Measurements from ENCODE around the gene GARIN3.

Gene GARIN3

DNA sequence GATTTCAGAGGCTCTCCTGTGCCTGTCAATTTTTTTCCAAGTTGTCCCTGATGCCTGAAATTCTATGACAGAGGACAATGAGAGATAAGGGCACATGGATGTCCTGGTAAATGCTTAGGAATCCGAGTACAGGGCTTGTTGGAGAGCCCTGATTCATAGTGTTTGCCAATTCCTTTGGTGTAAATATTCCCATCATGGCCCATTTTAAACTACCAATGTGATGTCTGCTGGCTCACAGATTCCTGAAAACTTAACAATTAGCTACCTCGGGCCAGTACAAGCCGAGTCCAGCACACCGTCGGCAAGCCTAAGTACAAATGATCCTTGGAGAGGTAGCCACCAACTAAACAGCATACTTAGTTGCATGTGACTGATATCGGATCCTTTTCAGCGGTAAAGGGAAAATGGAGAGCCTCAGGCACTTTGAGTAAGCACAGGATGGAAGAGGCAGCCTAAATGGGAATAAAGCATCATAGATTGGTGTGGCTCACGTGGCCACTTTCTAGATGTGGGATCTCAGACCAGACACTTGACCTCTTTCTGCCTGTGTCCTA lies 18.1 kb upstream of the GARIN3 start:
- DNase-seq, result no peak

DNA sequence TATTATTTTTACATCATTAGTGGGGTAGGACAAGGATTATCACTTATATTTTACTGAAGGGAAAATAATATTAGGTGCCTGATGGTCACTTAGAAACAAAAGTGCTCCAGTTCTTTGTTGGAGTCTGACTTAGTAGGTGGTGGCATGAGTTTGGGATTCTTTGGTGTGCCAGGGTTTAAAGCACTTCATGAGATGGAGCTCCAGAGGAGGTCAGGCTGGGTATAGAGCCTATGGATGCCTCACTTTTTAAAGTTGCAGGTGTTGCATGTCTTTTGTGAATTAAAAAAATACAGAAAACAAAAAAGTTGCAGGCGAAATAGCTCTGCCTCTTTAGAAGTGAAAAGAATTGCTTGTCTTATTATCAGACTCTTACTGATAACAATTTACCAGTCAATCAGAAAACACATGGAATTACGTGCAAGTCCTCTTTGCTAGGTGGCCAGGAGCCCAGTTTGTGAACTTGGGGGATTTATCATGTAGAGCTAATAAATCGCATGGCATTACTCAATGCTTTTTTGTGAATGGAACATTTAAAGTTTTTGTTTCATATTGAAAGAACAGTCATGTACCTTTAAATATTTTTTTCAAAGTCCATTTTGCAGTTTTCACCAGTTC lies 16.2 kb upstream of the GARIN3 start:
- no peak for DNase-seq

DNA sequence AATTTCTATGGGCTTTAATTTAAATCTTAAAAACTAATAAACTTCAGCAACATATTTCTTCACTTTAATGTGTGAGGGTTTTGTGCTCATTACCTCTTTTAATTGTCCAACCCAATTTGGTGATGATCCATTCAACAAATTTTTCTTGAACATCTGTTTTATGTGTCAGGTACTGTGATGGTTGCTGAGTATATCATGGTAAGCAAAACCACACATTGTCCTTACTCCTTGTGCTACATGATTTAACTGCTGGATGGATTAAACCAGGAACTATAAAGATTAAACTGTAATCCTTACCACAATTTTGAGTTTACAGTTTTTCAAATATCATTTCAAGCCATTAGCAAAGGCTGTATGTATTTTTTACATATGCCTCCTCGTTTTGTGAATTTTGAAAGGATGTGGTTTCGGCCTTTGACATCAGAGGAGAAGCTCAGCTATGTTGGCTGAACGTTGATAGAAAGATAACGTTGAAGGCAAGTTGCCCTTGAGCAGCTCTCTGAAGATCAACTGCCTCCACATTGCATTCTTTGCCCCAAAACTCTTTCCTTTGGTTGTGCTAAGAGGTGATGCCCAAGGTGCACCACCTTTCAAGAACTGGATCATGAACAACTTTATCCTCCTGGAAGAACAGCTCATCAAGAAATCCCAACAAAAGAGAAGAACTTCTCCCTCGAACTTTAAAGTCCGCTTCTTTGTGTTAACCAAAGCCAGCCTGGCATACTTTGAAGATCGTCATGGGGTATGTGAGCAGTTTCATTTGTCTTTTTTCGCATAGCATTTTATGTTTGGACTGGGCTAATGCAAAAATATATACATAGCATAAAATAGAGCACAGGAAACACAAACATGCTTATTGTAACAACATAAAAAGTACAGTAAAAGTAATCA lies 14.6 kb upstream of the GARIN3 start, which contains the start of gene ITK:
Gene ITK, plus strand, starts transcription at position 467 of the 891 bp plus-strand sequence. Its CDS starts 138 bp downstream, at position 605.
- DNase-seq, result no peak

DNA sequence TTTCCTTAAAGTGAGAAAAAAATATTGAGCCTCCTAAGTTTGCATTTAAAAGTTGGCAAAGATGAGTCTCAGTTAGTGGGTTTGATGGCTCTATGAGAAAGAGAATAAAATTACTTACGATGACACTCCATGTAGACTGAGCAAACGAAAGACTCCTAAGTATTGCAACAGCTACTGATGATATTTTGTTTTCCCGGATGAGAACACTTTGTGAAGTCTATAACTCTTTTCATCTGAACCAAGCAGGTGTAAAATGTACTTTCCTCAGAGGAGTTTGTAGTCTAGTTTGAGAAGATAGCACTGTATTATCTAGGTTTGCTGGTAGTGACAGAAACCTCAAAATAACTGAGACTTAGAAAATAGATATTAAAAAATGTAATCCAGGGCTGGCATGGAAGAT lies 12.9 kb upstream of the GARIN3 start:
- no peak for DNase-seq

DNA sequence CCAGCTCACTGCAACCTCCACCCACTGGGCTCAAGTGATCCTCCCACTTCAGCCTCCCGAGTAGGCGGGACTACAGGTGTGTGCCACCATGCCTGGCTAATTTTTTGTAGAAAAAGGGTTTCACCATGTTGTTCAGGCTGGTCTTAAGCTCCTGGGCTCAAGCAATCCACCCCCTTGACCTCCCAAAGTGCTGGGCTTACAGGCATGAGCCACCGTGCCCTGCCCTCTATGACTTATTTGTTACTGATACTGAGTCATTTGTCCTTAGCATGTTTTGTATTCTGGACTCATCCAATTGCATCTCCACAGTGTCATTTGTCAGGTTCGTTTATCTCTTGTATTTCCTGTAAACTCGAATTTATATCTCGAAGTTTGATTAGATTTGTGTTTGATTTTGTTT lies 11.9 kb upstream of the GARIN3 start:
- DNase-seq, result no peak

DNA sequence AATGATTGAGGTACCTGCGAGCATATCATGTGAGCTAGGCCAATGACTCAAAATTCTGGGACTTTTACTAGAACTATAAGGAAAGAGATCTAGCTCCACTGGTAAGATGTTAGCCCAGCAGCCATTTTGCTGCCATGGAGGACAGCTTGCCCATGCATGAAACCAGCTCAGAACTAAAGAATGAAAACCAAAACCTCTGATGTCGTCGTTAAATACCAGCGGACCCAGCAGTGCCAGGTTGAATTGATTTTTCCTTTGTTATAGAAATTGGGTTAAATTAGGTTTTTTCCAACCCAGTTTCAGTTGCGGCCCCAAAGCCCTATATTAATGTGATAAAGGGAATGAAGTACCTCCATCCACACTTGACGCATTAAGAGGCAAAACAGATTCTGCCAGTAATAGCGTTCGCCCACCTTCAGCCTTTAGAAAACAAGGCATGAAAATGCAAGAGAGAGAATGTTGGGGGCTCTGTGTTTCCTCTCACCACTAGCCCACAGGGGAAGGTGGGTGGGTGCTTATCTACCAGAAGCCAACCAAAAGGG lies 9.1 kb upstream of the GARIN3 start:
- no peak for DNase-seq

DNA sequence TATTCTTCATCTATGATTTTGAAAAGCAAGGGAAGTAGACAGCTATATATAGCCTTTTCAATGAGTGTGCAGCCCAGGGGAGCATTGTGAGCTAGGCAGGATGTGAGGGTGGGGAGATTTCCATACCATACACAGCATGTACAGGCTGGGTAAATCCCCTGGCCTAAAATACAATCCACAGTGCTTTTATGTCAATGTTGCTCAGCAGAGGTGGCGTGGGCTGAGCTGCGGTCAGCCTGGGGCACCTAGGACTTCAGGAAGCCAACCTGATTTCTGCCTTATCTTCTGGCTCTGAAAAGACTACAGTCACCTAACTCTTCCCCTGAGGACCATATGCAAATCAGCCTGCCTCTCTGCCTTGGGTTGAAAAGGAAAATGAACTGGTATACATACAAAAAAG lies 6.3 kb upstream of the GARIN3 start:
- no peak for DNase-seq

DNA sequence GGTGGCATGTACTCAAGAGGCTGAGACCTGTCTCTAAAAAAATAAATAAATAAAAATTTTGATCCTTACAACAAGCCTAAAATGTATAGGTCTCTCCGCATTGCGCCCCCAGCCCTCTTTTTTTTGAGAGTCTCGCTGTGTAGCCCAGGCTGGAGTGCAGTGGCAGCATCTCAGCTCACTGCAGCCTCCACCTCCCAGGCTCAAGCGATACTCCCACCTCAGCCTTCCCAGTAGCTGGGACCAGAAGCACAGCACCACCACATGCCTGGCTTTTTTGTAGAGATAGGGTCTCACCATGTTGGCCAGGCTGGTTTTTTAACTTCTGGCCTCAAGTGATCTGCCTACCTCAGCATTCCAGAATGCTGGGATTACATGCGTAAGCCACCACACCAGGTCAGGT lies 2.2 kb upstream of the GARIN3 start:
- DNase-seq, result no peak

DNA sequence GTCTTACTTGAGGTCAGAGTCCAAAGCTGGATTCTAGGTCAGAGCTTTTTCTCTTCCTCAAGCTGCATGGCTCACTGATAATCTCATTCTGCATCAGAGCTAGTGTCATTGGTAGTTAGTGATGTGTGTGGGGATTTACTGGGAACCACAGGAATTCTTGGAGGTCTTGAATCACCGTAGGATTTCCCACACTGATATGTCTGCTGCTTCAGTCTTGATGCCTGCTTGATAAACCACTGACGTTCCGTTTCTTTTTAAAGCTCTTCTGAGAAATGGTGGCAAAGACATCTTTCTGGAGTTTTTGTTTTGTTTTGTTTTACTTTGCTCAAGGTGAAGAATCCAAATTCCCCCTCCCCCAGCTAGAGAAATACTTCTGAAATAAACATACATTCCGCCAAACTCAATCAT lies 1.2 kb upstream of the GARIN3 start:
- DNase-seq, result no peak

DNA sequence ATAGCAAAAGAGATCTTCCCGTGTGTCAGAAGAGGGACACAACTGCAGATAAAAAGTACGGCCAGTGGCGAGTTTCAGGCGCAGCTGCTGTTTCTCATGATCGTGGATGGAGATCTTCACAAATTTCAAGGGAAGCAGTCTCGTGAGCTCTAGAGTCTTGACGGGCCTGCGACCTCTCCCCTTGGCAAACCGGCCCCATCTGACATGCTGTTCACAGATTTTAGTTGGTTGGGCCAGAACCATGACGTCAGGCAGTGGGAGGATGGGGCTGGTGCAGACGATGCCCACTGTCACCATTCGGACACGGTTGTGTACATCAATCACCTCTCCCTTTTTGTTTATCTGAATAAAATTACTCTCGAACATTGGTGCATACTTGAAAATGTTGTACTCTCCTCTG lies 396 bp downstream of the GARIN3 start:
- DNase-seq, result no peak

DNA sequence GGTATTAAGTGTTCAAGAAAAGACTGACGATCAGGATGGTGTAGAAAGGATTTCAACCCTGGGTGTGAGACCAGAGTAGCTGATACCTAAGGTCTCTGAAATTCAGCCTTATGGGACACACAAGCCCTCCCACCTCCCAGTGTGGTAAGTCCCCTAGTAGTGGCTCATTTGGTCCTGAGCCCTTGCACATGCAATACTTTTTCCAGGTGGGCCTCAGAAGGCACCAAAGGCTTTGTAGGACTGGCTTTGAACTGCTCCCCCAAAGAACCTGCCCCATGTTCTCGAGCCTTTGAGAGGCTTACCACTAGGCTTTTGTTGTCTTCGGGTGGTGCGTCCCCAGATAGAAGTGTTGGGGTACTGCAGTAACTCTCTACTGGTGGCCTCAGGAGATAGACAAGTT lies 803 bp downstream of the GARIN3 start:
- DNase-seq, result no peak

DNA sequence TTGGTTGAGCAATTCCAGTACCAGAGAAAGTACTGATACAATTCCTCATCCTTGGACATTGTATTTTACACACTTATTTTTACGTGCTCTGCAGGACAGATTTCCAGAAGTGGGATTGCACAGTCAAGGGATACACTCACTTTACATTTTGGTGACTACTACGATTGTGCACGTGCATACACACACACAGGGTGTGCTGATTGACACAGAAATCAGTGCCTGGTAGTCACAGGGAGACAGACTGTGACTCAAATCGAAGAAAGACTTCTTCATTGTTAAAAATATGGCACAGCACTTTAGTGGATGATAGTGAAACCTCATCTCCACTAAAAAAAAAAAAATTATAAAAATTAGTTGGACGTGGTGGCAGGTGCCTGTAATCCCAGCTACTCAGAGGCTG lies 1.5 kb downstream of the GARIN3 start:
- no peak for DNase-seq

DNA sequence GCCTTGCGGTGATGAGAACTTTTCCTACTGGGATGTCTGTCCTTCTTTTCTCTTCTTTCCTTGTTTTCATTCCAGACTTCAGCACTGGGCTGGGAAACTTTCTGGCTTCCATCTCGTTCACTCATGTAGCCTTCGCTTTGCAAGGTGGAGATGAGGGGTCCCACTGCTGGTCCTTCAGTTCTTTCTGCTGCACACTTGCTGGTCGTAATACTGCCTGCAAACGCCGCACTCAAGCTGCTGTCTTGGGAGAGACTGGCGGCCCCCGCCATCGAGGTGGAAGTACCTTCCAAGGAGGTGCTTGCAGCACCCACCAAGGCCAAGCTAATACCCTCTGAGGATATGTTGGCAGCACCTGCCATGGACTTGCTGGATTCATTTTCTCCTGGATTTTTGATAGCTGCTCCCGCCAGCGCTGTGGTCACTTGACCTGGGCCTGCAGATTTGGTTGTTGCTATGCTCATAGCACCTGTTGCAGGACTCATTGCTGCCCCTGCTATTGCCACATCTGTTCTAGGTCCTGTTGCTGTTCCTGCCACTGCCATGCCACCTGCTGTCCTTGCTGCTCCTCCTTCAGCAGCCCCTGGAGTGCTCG lies 3.0 kb downstream of the GARIN3 start:
- DNase-seq, result no peak

DNA sequence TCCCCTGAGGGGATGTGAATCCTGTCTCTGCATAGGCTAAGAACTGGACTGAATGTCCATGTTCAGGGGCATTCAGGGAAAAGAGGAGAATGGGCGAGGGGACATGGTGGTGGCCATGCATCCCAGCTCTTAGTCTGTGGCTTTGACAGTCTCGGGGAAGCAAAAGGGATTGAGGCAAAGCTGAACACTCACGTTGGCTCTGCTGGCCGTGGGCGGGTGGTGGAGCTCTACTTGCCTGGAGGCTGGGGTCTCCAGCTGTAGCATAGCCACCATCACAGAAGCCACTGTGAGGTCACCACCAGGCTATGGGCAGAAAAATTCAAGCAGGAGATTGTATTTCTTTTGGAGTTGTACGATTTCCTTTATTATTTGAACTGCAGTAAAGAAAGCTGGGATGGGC lies 4.1 kb downstream of the GARIN3 start:
- DNase-seq, result no peak

DNA sequence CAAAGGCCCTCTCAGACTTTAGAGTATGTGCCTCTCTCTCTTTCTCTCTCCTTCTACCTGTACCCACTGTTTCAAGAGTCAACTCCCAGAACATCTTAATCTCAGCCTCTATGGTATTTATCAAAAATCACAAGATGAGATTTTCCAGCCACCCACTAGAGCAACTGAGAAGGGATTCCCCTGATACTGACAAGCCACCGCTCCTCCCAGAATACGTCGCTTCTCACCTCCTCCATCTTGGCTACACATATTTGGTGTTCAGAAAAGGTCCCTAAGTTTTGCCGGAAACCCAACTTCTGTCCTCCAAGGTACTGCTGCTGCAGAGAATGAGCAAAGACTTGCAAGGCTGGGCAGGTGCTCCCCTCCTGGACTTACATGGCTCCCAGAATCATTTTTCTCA lies 6.1 kb downstream of the GARIN3 start:
- DNase-seq, result no peak

DNA sequence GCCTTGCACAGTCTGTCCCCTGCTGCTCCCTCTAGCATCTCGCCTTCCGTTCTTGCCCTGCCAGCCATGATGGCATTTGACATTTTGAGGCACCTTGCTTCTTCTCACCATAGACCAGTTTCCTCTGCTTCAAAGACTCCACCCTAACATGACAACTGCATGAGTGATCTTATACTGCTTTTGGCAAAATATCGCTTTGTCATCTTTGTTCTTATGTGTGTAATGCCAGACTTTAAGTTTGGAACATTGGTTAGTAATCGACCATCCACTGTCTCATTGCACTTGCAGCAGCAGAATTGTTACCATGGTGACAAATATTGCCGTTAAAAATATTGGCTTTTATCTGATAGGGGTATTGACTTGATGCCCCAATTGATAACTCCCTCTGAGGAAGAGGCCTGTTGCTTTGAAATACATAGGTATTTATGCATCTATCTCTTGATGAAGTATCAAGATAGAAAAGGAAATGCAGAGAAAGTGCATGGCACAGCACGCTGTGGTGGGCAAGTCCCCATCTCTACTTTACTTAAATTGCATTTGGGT lies 6.8 kb downstream of the GARIN3 start:
- no peak for DNase-seq

DNA sequence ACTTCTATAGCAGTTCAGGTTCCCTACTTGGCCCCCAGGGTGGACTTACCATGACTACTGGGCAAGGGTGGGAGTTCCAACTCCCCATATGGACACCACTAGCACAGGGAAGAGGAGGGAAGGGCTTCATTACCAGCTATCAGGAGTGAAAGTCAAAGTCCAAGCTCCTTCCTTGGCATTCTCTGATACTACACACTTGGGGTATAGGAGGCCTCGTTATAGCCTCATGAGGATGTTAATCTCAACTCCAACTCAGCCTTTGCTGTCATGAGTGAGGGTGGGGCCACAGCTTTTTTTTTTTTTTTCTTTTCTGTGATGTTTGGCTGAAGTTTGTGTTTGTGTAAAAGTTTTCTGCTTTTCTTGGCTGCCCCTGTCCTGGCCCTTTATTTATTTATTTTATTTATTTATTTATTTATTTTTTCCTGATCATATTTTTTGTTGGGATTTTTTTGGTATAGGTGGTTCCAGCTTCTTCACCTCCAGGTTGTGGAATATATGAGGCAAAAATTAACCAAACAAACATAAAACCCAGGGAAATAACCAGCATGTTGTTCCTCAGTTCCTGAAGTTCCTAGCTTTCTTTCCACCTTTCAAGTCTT lies 8.7 kb downstream of the GARIN3 start:
- DNase-seq, result no peak

DNA sequence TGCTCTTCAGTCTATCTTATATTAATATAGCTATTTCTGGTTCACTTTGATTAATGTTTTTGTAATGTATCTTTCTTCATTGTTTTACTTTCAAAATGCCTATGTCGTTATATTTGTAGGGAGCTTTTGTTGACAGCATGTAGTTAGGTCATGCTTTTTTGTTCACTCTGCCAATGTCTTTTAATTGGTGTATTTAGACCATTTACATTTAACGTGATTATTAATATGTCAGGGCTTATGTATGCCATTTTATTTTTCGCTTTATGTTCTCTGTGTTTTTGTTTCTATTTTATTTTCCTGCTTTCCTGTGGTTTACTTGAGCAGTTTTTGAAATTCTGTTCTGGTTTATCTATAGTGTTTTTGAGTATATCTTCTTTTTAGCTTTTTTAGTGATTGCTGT lies 10.8 kb downstream of the GARIN3 start:
- no peak for DNase-seq

DNA sequence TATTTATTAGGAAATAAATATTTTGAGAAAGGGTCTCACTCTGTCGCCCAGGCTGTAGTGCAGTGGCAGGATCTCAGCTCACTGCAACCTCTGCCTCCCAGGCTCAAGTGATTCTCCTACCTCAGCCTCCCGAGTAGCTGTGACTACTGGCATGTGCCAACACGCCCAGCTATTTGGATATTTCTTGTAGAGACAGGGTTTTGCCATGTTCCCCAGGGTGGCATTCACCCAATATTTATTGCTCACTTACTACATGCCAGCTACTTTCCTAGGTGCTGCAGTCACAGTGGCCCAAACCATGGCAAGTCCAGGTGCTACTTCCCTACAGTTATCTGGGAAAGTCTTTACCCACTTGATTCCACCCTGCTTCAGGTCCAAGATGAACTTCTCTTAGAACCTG lies 15.1 kb downstream of the GARIN3 start:
- no peak for DNase-seq

DNA sequence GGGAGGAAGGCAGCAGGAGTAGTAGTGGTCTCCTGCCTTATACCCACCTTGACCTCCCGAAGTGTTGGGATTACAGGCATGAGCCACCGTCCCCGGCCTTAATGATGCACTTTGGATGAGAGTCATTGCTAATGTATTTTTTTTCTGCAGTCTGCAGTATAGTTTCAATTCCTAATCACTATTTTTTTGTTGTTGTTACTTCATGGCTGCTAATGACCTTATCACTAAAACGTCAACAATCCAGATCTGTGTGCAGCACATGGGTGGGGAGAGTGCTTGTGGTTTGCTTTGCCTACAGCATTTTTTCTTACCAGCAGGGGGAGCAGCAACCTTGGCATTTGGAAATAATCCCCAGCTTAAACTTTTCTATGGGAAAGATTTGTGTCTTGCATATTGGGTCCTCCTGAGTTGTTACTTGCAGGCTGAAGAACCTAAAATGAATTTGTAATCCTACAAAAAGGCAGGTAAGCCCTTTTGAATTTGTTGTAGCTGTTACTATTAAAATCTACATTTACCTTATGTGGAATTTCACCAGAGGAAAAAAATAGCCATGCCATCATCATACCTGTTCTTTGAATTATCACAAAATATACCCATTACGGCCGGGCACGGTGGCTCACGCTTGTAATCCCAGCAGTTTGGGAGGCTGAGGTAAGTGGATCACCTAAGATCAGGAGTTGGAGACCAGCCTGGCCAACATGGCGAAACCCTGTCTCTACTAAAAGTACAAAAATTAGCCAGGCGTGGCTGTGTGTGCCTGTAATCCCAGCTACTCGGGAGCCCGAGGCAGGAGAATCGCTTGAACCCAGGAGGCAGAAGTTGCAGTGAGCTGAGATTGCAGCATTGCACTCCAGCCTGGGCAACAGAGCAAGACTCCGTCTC lies 17.1 kb downstream of the GARIN3 start:
- no peak for DNase-seq

DNA sequence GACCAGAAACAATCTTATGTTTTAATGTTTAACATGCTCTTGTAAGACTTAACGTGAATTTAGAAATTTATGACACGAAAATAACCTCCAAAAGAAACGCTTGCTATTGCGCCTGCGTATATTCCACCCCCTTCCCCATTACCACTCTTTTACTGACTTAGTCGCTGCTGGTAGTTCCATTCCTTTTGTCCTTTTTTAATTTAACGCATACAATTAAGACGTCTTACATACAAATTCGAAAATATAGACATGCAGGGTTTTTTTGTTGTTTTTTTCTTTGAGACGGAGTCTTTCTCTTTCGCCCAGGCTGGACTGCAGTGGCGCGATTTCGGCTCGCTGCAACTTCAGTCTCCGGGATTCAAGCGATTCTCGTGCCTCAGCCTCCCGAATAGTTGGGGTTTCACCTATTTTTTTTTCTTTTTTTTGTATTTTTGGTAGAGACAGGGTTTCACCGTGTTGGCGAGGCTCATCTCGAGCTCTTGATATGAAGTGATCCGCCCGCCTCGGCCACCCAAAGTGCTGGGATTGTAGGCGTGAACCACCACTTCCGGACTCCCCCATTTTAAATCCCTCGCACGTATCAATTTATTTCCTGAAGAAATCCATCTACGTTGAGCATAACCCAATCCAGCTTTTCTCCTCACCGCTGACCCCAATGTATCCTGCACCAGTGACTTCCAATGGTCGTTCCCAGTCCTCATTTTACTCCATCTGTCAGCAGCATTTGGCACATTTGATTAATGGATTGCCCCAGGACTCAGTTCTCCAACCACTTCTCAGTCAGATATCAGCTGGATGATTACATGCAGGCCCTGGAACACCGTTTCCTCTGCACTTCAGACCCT lies 22.7 kb downstream of the GARIN3 start:
- no peak for DNase-seq

Data from NCI-H2171 (cell line).